Stimulated activated CD8-positive, alpha-beta memory T cell treated with anti-CD3 and anti-CD28 coated beads, Interleukin-7, amount 100 ng/mL, for 1 hour (primary cell): ENCODE measurements around the gene OPTN.
"Not testable (repeated sequence)": the region's sequence is repeated elsewhere in the genome, so short reads cannot be mapped to it uniquely, and the experiment has no call there.

ENCODE experiments used
- DNase-seq, 2 donors: peaks; one replicate each; pipeline ENCODE4 v3.0.0-alpha.2; 2020; ENCODE audit warnings: low read depth in 2 of 2

The OPTN gene

DNA sequence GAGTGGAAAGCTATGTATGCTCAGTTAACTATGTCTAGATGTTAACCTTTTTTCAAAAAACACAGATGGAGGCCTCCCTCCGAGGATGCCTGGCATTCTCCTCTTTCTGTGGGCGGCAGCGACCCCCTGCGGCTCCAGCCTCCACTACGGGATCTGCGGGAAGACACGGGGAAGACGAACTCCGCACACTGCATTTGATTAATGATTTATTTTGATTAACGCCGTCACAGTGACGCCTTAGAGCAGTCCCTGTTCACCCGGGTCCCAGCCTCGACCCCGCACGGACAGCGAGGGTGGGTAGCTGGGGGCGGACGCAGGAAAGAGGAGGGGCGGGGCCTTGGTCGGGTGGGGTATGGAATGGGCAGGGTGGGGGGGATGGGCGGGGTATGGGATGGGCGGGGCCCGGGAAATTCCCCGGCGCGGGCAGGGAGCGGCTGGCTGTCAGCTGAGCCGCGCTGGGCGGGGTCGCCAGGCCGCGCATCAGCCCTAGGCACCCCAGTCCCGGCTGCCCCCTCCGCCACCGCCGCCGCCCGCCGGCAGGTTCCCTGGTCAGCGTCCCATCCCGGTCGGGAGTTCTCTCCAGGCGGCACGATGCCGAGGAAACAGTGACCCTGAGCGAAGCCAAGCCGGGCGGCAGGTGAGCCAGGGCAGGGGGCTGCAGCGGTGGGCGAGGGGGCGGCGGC lies at the start of gene OPTN:
Gene OPTN (plus strand): TSS at position 498 of the 683 bp plus-strand sequence. CDS start 8,960 bp downstream, outside the sequence.
- DNase-seq: peak; percentile 53 to 55

- DNase-seq: no peak
These were observed 48.8 kb upstream of the OPTN start for GRCh38 chr10:13051126-13051694.

GRCh38 chr10:13053208-13053607 lies 46.8 kb upstream of the OPTN start:
- DNase-seq: not testable (repeated sequence)

DNA sequence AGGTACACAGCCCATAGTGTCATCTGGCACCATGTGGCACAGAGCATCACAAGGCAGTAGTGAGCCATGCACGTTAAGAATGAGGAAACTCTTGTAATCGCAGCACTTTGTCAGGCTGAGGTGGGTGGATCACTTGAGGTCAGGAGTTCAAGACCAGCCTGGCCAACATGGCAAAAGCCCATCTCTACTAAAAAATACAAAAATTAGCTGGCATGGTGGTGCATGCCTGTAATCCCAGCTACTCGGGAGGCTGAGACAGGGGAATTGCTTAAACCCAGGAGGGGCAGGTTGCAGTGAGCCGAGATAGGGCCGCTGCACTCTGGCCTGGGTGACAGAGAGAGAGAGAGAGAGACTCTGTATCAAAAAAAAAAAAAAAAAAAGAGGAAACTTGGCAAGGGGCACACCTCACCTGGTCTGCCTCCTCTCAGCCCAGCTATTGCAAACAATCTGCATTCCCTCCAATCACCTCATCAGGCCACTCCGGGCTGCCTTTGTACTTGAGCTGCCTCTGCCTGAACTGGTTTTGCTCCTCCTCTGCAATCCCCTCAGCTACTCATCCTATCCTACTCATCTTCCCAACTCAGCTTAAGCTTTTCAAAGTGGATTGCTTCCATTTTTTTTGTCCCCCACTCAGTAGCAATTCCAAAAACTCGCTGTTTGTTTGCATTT lies 46.0 kb upstream of the OPTN start:
- DNase-seq: no peak

GRCh38 chr10:13054844-13055243 lies 45.1 kb upstream of the OPTN start:
- DNase-seq: no peak

- DNase-seq: no peak
These were observed 43.4 kb upstream of the OPTN start for GRCh38 chr10:13056456-13057077.

DNA sequence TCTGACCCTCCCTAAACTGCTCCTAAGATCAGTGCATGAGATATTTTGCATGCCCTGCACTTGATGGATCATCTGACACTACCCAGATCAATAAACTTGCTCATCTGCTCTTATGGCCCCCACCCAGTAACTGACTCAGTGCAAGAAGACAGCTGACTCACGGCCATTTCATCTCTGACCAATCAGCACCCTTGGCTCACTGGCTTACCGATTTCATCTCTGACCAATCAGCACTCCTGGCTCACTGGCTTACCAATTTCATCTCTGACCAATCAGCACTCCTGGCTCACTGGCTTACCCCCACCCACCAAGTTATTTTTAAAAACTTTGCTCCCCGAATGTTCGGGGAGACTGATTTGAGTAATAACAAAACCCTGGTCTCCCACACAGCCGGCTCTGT lies 37.2 kb upstream of the OPTN start:
- DNase-seq: no peak

GRCh38 chr10:13066527-13066926 lies 33.4 kb upstream of the OPTN start:
- DNase-seq: no peak

- DNase-seq: no peak
These were observed 32.5 kb upstream of the OPTN start for GRCh38 chr10:13067431-13067830.

DNA sequence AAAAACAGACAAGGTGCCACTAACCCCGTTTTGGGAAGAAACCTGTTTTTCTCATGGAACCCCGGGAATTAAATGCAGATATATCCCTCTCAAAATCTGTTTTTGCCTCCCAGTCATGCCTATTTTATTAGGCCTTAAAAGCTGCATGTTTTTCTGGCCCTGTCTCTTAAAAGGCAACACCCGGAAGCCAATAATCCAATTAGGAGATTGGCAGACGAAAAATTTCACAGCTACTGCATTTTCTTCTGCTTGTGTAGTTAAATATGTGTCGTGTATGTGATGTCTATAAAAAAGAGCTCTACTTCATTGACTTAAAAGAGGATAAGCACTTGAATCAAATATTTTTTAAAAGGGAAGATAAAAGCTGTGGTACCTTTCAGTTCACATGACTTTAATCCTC lies 31.9 kb upstream of the OPTN start:
- no peak for DNase-seq

- no peak for DNase-seq
These were observed 31.5 kb upstream of the OPTN start for GRCh38 chr10:13068484-13068883.

- DNase-seq: no peak
These were observed 27.6 kb upstream of the OPTN start for GRCh38 chr10:13072339-13072738.

DNA sequence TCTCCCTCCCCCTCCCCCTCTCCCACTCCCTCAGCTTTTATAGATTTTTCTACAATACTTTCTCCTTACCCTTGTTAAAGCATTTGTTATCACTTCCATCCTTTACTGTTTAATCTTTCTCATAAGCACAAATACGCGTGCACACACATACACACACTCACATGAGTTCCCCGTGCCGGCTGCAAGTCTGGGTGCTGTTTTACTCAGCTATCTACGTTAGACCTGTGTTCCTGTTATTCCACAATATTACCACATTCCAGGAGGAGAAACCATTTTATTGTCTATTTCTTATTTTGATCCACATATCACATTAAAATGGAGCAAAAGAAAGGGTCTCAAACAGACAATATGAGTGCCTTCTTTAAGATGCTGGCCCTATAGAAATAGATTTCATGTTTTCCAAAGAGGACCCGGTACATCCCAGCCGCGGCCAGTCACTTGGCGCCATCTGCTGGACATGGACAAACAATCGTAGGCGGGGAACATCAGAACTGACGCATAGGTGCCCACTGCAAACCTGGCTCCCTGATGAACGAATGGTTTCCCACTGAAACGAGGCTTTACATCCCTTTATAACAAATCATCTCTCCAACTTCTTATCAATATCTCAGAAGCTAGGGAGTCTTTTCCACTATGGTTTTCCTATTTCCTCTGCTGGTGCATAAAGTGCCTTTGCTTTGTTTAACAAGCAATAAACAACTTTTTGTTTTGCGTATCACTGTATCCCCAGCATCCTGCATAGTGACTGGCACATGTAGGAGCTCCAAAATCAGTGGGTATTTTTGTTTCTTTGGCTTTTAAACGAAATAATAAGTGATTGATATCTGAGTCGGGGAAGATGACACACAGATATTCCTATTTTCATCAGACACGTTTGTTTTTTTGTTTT lies 25.2 kb upstream of the OPTN start:
- DNase-seq: peak; percentile 4 to 25

DNA sequence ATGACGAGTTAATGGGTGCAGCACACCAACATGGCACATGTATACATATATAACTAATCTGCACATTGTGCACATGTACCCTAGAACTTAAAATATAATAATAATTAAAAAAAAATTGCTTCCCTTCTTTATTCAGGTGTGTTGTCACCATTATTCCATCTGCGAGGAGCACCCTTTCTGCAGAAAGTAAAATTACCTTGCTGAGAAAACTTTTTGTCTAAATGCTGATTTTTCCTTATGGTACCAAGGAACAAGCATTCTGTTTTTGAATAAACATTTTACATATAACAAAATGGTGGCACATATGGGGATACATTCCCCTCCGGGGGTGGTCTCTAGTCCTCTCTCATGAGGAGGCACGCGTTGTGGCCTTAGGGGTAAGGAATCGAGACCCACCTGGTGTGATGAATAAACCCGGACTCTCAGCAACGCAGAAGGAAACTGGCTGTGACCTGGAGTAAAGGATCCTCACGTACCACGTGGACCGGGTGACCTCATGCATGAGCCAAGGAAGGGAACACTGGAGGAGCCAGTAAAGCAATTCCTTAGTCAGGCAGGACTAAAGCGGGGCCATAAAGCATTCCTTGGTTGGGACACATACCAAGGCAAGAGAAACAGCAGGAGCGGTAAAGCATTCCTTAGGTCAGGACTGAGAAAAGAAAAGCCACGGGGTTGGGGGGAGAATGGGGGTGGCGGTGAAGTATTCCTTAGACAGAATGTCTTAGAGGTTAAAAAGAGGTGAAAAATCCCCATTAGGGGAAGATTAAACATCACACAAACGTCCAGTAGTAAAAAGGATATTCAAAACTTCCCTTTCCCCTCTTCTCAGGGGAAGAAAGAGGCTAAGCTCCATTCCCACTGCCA lies 20.8 kb upstream of the OPTN start:
- no peak for DNase-seq

GRCh38 chr10:13079776-13080050 lies 20.2 kb upstream of the OPTN start:
- no peak for DNase-seq

DNA sequence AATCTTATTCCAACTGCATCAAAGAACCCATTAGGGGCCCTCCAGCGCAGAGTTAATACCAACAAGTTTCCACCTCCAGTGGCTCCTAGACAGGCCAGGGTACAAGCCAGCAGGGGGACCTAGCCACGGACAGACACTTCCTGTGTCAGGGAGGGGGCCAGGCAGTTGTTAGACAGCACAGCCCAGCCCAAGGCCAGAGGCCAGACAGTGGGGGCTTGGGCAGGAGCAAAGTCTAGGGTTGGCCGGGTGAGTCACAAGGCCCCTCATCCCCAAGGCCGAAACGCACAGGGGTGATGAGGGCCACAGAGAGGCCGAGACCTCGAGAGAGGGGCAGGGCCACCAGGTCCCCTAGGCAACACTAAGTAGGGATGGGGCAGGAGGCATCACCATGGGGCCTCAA lies 19.3 kb upstream of the OPTN start:
- DNase-seq: no peak

- not testable (repeated sequence) for DNase-seq
These were observed 16.3 kb upstream of the OPTN start for GRCh38 chr10:13083700-13084099.

GRCh38 chr10:13086056-13086455 lies 13.9 kb upstream of the OPTN start:
- no peak for DNase-seq

DNA sequence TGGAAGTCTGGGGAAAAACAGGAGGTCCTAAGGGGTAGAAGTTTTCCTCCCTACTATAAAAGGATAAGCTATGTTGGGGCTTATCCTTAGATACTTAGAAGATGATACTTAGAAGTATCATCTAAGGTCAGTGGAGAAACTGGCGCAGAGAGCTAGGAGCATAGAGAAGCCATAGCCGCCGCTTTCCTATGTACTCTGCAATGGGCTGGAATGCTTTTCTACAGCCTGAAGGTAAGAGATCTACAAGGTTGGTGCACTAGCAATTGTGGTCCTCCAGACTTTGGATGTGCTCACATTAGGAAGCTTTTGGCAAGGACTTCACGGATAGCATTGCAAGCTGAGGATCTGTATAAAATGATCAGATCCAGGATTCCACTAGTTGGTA lies 12.4 kb upstream of the OPTN start:
- no peak for DNase-seq

DNA sequence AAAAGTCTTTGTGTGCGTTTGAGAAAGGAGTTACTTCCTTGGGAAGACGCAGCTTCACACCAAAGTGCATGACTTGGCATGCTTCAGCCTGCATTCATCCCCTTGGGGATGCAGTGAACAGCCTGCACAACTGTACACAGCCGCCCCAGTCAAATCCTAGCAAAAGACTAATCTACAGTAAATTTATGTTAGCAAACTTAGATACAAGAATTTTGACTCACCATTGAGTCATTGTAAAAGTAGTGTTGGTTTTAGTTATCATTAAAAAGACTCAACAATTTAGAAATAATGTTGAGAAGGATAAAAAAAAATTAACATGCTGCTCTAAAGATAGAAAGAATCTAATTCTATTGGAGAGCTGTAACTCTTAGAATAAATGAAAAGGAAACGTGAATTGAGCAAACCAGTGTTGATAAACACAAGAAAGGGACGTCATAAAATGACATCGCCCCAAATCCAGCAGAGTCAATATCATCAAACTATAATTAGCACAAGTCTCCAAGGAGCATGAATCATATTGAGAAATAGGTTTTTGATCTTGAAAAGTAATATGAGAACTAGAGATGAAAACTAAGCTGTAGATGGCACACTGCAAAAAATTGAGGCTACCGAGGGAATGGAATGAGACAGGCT lies 11.9 kb upstream of the OPTN start:
- no peak for DNase-seq

- DNase-seq: no peak
These were observed 10.6 kb upstream of the OPTN start for GRCh38 chr10:13089345-13089744.
